HCT116 (cell line): Measurements from ENCODE around the gene CRHR2. TPM values are rescaled to one million over a fixed set of nuclear protein-coding genes. Genes with fewer than 3 reads are reported as not detected.

Experiments
- ATAC-seq: fragments of 200-7000 bp; cut with Tn5 transposase; 2 replicates; pipeline ENCODE4 v1.9.1; 2020; ENCODE audit warnings: mild to moderate bottlenecking, moderate library complexity
- BruUV-seq: library from RNA; stranded (reverse); fragments of 400-500 nt; replicated peaks from 2 replicates; lab custom pipeline; 2021; lab: Mats Ljungman, UMichigan
- CTCF ChIA-PET: fragments of 300-600 bp; sonication (Branson Sonifier 250); formaldehyde crosslinking; loops from one replicate; lab custom pipeline; 2021; ENCODE audit warnings: antibody characterized with exemption; lab: Charles Lee
- POLR2A ChIA-PET: fragments of 300-600, 350-600 bp; sonication (Branson Sonifier 250); formaldehyde crosslinking; loops from one replicate; lab custom pipeline; 2021; ENCODE audit warnings: antibody characterized with exemption; lab: Charles Lee
- RAD21 ChIA-PET, 2 experiments: fragments of 300-600 bp; sonication (Branson Sonifier 250); formaldehyde crosslinking; loops; one replicate each; lab custom pipeline; 2023; ENCODE audit warnings: low total read pairs in 2 of 2; ENCODE audit not compliant: uncharacterized antibody in 2 of 2, unreplicated experiment in 2 of 2, low non-redundant PET in 1 of 2; lab: Charles Lee
- DNase-seq: peaks from one replicate; pipeline ENCODE4 v3.0.0-alpha.2; 2010; ENCODE audit warnings: low read depth, low spot score
- H2AFZ ChIP-seq: fragments of 200-600 bp; shearing (Covaris generic), sonication (generic); 2 replicates; pipeline ENCODE4 v1.6.1; 2017; ENCODE audit warnings: low read depth, mixed run types, mixed read lengths, antibody characterized with exemption, low read length; ENCODE audit not compliant: poor library complexity, severe bottlenecking
- H3K27ac ChIP-seq: 2 replicates; pipeline ENCODE4 v1.5.1; 2012; ENCODE audit warnings: low read depth, low read length
- H3K27me3 ChIP-seq: fragments of 200-600 bp; sonication (generic); 2 replicates; pipeline ENCODE4 v1.6.1; 2016; ENCODE audit warnings: mixed run types, low read length, mixed read lengths; ENCODE audit not compliant: insufficient read depth
- H3K36me3 ChIP-seq, 2 experiments: fragments of 200-500 bp in 1 of 2; fragments of 200-600 bp in 1 of 2; sonication (Bioruptor generic) in 1 of 2; sonication (generic) in 1 of 2; 2 replicates each; pipeline versions ENCODE4 v1.5.1 to v1.6.1; 2014 to 2016; ENCODE audit warnings: low read length in 2 of 2, inconsistent platforms in 1 of 2, mixed read lengths in 1 of 2, mixed run types in 1 of 2; ENCODE audit not compliant: insufficient read depth in 2 of 2, control insufficient read depth in 1 of 2
- H3K4me1 ChIP-seq, 2 experiments: fragments of 200-600 bp in 1 of 2; sonication (generic) in 1 of 2; 2 replicates each; pipeline versions ENCODE4 v1.5.1 to v1.6.1; 2012 to 2017; ENCODE audit warnings: low read length in 2 of 2, inconsistent platforms in 1 of 2, mild to moderate bottlenecking in 1 of 2, mixed read lengths in 1 of 2, mixed run types in 1 of 2, moderate library complexity in 1 of 2; ENCODE audit not compliant: insufficient read depth in 2 of 2, control insufficient read depth in 1 of 2
- H3K4me2 ChIP-seq: fragments of 200-600 bp; sonication (generic); 2 replicates; pipeline ENCODE4 v1.6.1; 2017; ENCODE audit warnings: mixed run types, low read length, mixed read lengths
- H3K4me3 ChIP-seq, 2 experiments: fragments of 200-600 bp in 1 of 2; sonication (generic) in 1 of 2; replicated peaks in 1 of 2; 2 replicates each; pipeline ENCODE4 v1.5.1; 2011 to 2016; ENCODE audit warnings: low read length in 2 of 2, control low read depth in 1 of 2, low read depth in 1 of 2, mild to moderate bottlenecking in 1 of 2, mixed read lengths in 1 of 2, mixed run types in 1 of 2
- H3K79me2 ChIP-seq: fragments of 200-600 bp; sonication (generic); 2 replicates; pipeline ENCODE4 v1.6.1; 2017; ENCODE audit warnings: mild to moderate bottlenecking, mixed run types, low read length, moderate library complexity, mixed read lengths; ENCODE audit not compliant: insufficient read depth
- H3K9ac ChIP-seq: fragments of 200-600 bp; sonication (generic); 2 replicates; pipeline ENCODE4 v1.6.1; 2016; ENCODE audit warnings: low read length, mixed read lengths
- H3K9me2 ChIP-seq: fragments of 200-600 bp; sonication (generic), shearing (Covaris generic); 2 replicates; pipeline ENCODE4 v1.6.1; 2017; ENCODE audit warnings: mixed run types, mild to moderate bottlenecking, moderate library complexity; ENCODE audit not compliant: insufficient read depth
- H3K9me3 ChIP-seq, 2 experiments: fragments of 200-500 bp in 1 of 2; fragments of 200-600 bp in 1 of 2; sonication (Bioruptor generic) in 1 of 2; sonication (generic) in 1 of 2; 2 replicates each; pipeline ENCODE4 v1.6.1; 2014 to 2017; ENCODE audit warnings: low read length in 2 of 2, mixed read lengths in 2 of 2, inconsistent platforms in 1 of 2, low read depth in 1 of 2, mild to moderate bottlenecking in 1 of 2, mixed run types in 1 of 2, moderate library complexity in 1 of 2; ENCODE audit not compliant: control insufficient read depth in 1 of 2, insufficient read depth in 1 of 2
- H4K20me1 ChIP-seq: fragments of 200-600 bp; sonication (generic), shearing (Covaris generic); 2 replicates; pipeline ENCODE4 v1.6.1; 2017; ENCODE audit warnings: mixed run types, mild to moderate bottlenecking, moderate library complexity; ENCODE audit not compliant: insufficient read depth
- CBX3 ChIP-seq: IDR thresholded peaks from 2 replicates; pipeline ENCODE4 v1.6.1; 2012; ENCODE audit warnings: low read depth
- CEBPB ChIP-seq: IDR thresholded peaks from 2 replicates; pipeline ENCODE4 v1.6.1; 2012; ENCODE audit warnings: low read depth
- EGR1 ChIP-seq: IDR thresholded peaks from 2 replicates; pipeline ENCODE4 v1.6.1; 2012; ENCODE audit warnings: low read depth
- EZH2 ChIP-seq: fragments of 200-600 bp; sonication (generic); IDR thresholded peaks from 2 replicates; pipeline ENCODE4 v1.6.1; 2017; ENCODE audit warnings: antibody characterized with exemption, mixed run types
- EZH2phosphoT487 ChIP-seq: fragments of 200-600 bp; IDR thresholded peaks from 2 replicates; pipeline ENCODE4 v1.6.1; 2018; ENCODE audit warnings: antibody characterized with exemption, borderline replicate concordance
- FOSL1 ChIP-seq: IDR thresholded peaks from 2 replicates; pipeline ENCODE4 v1.6.1; 2012; ENCODE audit warnings: low read depth
- JUND ChIP-seq: IDR thresholded peaks from 2 replicates; pipeline ENCODE4 v1.6.1; 2012
- POLR2A ChIP-seq: IDR thresholded peaks from 2 replicates; pipeline ENCODE4 v1.7.0; 2011; ENCODE audit warnings: borderline replicate concordance; ENCODE audit not compliant: insufficient read depth, insufficient read length; ENCODE audit errors: extremely low read depth
- POLR2AphosphoS5 ChIP-seq: IDR thresholded peaks from 2 replicates; pipeline ENCODE4 v1.6.1; 2011; ENCODE audit warnings: mild to moderate bottlenecking, low read depth, low read length, moderate library complexity
- SIN3A ChIP-seq: IDR thresholded peaks from 2 replicates; pipeline ENCODE4 v1.6.1; 2012; ENCODE audit warnings: low read depth
- SP1 ChIP-seq: IDR thresholded peaks from 2 replicates; pipeline ENCODE4 v1.6.1; 2012; ENCODE audit warnings: low read depth
- SRF ChIP-seq: IDR thresholded peaks from 2 replicates; pipeline ENCODE4 v1.6.1; 2012; ENCODE audit warnings: low read depth
- TCF7L2 ChIP-seq: IDR thresholded peaks from 2 replicates; pipeline ENCODE4 v1.7.0; 2011; ENCODE audit warnings: borderline replicate concordance, inconsistent platforms; ENCODE audit not compliant: insufficient read depth, insufficient read length; ENCODE audit errors: extremely low read depth
- intact Hi-C: fragments of 100-400 bp; cut with micrococcal nuclease; formaldehyde crosslinking; loops from 2 replicates; pipeline ENCODE4 v1.10.0; 2022
- total RNA-seq: library from RNA; stranded (reverse); gene quantifications from one replicate; pipeline ENCODE4 v1.2.1, GENCODE V29; 2021; ENCODE audit not compliant: unreplicated experiment
- TF ChIP-seq, protein P1 (sequence below): IDR thresholded peaks from 2 replicates; pipeline ENCODE4 v1.6.1; 2012; ENCODE audit warnings: low read depth
- TF ChIP-seq, protein P2 (sequence below): IDR thresholded peaks from 2 replicates; pipeline ENCODE4 v1.6.1; 2011; ENCODE audit warnings: mild to moderate bottlenecking, low read length, moderate library complexity; ENCODE audit not compliant: insufficient replicate concordance; ENCODE audit errors: extremely low read depth

Gene CRHR2
- total RNA-seq, 1 experiment from 2014 or later = not detected

DNA sequence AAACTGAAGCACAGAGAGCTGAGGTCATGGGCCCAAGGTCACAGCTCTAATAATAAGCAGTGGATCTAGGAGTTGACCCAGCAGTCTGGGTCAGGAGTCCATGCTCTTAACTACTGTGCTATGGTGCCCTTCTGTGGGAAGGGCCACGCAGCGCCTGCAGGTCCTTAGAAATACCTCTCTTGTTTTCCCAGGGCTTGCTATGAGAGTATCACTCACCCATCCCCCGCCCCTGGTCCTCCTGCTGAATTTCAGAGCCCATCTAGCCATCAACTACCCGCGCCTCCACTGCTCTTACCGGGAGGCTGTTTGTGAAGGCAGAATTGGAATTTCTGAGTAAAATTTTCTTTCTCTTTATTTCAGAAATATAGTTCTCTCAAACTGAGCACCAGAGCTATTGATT lies 27.3 kb upstream of the CRHR2 start (continued):
- TF ChIP-seq, protein P1, sequence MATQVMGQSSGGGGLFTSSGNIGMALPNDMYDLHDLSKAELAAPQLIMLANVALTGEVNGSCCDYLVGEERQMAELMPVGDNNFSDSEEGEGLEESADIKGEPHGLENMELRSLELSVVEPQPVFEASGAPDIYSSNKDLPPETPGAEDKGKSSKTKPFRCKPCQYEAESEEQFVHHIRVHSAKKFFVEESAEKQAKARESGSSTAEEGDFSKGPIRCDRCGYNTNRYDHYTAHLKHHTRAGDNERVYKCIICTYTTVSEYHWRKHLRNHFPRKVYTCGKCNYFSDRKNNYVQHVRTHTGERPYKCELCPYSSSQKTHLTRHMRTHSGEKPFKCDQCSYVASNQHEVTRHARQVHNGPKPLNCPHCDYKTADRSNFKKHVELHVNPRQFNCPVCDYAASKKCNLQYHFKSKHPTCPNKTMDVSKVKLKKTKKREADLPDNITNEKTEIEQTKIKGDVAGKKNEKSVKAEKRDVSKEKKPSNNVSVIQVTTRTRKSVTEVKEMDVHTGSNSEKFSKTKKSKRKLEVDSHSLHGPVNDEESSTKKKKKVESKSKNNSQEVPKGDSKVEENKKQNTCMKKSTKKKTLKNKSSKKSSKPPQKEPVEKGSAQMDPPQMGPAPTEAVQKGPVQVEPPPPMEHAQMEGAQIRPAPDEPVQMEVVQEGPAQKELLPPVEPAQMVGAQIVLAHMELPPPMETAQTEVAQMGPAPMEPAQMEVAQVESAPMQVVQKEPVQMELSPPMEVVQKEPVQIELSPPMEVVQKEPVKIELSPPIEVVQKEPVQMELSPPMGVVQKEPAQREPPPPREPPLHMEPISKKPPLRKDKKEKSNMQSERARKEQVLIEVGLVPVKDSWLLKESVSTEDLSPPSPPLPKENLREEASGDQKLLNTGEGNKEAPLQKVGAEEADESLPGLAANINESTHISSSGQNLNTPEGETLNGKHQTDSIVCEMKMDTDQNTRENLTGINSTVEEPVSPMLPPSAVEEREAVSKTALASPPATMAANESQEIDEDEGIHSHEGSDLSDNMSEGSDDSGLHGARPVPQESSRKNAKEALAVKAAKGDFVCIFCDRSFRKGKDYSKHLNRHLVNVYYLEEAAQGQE = no peak
- no peak for TF ChIP-seq SIN3A
- TF ChIP-seq, protein P2, sequence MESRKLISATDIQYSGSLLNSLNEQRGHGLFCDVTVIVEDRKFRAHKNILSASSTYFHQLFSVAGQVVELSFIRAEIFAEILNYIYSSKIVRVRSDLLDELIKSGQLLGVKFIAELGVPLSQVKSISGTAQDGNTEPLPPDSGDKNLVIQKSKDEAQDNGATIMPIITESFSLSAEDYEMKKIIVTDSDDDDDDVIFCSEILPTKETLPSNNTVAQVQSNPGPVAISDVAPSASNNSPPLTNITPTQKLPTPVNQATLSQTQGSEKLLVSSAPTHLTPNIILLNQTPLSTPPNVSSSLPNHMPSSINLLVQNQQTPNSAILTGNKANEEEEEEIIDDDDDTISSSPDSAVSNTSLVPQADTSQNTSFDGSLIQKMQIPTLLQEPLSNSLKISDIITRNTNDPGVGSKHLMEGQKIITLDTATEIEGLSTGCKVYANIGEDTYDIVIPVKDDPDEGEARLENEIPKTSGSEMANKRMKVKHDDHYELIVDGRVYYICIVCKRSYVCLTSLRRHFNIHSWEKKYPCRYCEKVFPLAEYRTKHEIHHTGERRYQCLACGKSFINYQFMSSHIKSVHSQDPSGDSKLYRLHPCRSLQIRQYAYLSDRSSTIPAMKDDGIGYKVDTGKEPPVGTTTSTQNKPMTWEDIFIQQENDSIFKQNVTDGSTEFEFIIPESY = no peak

DNA sequence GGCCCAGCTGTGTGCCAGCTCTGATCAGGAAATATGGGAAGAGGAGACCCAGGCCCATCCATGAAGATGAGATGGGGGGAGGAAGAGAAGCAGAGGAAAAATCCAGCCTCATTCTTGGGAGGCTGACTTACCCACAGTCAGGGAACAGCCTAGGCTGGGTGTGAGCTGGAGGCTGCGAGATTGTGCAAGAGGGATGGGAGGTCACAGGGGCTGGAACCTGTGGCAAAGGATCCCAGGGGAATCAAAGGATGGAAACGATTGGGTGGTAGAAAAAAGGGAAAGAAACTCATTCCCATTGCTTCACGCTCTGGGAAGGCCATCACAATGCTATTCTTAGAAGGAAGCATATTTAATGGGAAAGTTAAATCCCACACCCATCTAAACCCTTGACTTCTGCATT lies 26.7 kb upstream of the CRHR2 start:
- ATAC-seq = no peak
- H3K27me3 ChIP-seq = no peaks in the 10 kb centered on the region
- no peaks in the 10 kb centered on the region for H4K20me1 ChIP-seq
- no peak overlapping the region for H2AFZ ChIP-seq
- no peaks in the 10 kb centered on the region for H3K9me3 ChIP-seq
- no peak overlapping the region for H3K4me3 ChIP-seq
- H3K27ac ChIP-seq = no peak overlapping the region
- no peaks in the 10 kb centered on the region for H3K9me2 ChIP-seq
- intact Hi-C loops = no loop called here
- H3K9ac ChIP-seq = no peak overlapping the region
- POLR2A ChIA-PET = no interaction called here
- H3K36me3 ChIP-seq = no peaks in the 10 kb centered on the region
- CTCF ChIA-PET = interaction anchor here (1.3 kb wide), 1 partner anchor 8 kb away, joined by 3 read pairs; no protein-coding TSS in a partner anchor
- no TSS peak for BruUV-seq
- RAD21 ChIA-PET = no interaction called here
- no peak overlapping the region for H3K4me2 ChIP-seq
- no peaks in the 10 kb centered on the region for H3K79me2 ChIP-seq
- H3K4me1 ChIP-seq = no peaks in the 10 kb centered on the region
- no peak for DNase-seq
- TF ChIP-seq EZH2phosphoT487 = no peak
- no peak for TF ChIP-seq TCF7L2
- TF ChIP-seq JUND = no peak
- TF ChIP-seq, protein P1 = no peak
- TF ChIP-seq SIN3A = no peak
- no peak for TF ChIP-seq POLR2A
- TF ChIP-seq, protein P2 = no peak
- no peak for TF ChIP-seq EZH2
- no peak for TF ChIP-seq CEBPB
- TF ChIP-seq EGR1 = no peak
- no peak for TF ChIP-seq SRF
- no peak for TF ChIP-seq SP1
- TF ChIP-seq FOSL1 = no peak
- no peak for TF ChIP-seq POLR2AphosphoS5
- TF ChIP-seq CBX3 = no peak
